NCI-H1092 treated with DMSO at 0.1 percent for 48 hours (cell line): ENCODE measurements around the gene CFAP53.
"Not testable (repeated sequence)": the region's sequence is repeated elsewhere in the genome, so short reads cannot be mapped to it uniquely, and the experiment has no call there.

Source experiments
- DNase-seq: peaks from one replicate; lab custom pipeline; 2025; lab: John Stamatoyannopoulos, UW

CFAP53 gene

GRCh38 chr18:50266248-50266704 lies at the start of gene CFAP53:
Gene CFAP53 (minus strand): TSS chr18:50266495. CDS start chr18:50266404, 91 bp downstream.
- DNase-seq = peak; percentile 94

DNA sequence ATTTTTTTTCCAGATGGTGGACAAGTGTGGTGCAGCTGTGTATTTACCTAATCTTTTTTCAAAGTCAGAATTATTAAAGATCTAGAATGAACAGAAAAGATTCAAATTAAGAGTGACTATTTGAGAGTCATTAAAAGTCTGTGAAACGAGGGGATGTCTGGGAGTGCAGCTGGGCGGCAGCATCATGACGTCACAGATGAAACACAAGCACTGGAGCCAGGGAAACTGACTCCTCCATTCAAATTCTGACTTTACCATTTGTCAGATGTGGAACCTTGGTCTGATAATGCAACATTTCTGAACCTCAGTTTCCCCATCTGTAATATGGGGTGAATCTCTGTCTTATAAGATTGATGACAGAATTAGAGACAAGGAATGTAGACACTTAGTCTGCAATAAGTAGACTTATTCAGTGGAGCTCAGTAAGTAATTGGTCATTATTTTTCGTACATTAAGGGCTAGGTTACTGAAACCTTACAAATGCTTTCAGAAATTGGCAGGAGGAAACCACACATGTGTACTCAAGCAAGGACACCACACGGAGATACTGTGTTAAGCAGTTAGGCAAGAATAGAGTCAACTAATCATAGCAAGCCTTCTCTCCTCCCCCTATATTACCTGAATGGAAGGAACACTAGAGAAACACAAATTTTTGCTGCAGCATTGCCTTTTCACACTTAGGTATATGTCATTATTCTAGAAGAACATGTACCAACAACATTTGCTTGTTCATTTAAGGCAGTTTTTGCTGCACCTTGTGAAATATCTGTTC lies 49.0 kb upstream of the CFAP53 start:
- DNase-seq = no peak

GRCh38 chr18:50313873-50314460 lies 47.7 kb upstream of the CFAP53 start:
- DNase-seq = no peak

GRCh38 chr18:50313031-50313607 lies 46.8 kb upstream of the CFAP53 start:
- DNase-seq = no peak

GRCh38 chr18:50312296-50313030 lies 46.2 kb upstream of the CFAP53 start:
- DNase-seq = no peak

- DNase-seq = no peak
Observed at GRCh38 chr18:50311650-50312049, 45.4 kb upstream of the CFAP53 start.

DNA sequence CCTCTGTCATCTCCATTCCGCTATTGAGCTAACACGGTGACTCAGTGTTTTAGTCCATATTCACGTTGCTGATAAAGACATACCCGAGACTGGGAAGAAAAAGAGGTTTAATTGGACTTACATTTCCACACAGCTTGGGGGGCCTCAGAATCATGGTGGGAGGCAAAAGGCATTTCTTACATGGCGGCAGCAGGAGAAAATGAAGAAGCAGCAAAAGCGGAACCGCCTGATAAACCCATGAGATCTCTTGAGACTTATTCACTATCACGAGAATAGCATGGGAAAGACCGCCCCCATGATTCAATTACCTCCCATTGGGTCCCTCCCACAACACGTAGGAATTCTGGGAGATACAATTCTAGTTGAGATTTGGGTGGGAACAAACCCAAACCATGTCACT lies 43.8 kb upstream of the CFAP53 start:
- DNase-seq = no peak

DNA sequence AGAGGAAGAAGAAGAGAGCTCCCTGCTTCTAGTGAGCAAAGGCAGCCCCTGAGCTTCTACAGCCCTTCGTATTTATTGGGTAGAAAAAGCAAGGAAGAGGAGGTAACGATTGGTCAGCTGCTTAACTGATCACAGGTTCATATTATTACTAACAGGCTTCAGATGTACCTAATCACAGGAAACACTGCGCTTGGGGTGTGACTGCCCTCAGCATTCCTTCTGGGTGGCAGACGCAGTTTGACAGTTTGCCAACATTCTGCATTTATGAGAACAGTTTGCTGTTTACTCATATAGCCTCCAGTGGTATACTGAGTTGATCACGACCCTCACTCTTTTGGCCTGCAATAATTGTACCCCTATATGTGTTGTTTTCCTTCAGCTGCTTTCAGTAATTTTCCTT lies 42.6 kb upstream of the CFAP53 start:
- DNase-seq = not testable (repeated sequence)

GRCh38 chr18:50307738-50308470 lies 41.6 kb upstream of the CFAP53 start:
- DNase-seq = peak; percentile 91

DNA sequence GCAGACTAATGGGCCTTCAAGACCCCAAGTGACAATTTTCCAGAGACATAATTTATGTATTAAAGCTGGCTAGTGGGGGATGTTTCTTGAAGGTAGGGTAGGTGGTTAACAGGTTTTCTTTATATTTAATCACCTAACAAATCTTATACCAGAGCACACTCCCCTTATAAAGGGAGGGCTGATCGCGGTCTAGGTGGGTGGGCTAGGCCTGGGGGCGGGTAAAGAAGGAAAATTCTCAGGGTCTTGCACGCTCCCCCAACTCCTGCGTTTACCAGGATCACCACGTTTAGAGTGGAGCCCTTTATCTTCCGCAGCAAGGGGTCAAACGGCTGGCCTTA lies 41.1 kb upstream of the CFAP53 start:
- DNase-seq = no peak

GRCh38 chr18:50306944-50307343 lies 40.6 kb upstream of the CFAP53 start:
- no peak for DNase-seq

- no peak for DNase-seq
Observed at GRCh38 chr18:50301074-50301473, 34.8 kb upstream of the CFAP53 start.

GRCh38 chr18:50299626-50300388 lies 33.5 kb upstream of the CFAP53 start:
- no peak for DNase-seq

GRCh38 chr18:50298443-50299284 lies 32.4 kb upstream of the CFAP53 start:
- no peak for DNase-seq

DNA sequence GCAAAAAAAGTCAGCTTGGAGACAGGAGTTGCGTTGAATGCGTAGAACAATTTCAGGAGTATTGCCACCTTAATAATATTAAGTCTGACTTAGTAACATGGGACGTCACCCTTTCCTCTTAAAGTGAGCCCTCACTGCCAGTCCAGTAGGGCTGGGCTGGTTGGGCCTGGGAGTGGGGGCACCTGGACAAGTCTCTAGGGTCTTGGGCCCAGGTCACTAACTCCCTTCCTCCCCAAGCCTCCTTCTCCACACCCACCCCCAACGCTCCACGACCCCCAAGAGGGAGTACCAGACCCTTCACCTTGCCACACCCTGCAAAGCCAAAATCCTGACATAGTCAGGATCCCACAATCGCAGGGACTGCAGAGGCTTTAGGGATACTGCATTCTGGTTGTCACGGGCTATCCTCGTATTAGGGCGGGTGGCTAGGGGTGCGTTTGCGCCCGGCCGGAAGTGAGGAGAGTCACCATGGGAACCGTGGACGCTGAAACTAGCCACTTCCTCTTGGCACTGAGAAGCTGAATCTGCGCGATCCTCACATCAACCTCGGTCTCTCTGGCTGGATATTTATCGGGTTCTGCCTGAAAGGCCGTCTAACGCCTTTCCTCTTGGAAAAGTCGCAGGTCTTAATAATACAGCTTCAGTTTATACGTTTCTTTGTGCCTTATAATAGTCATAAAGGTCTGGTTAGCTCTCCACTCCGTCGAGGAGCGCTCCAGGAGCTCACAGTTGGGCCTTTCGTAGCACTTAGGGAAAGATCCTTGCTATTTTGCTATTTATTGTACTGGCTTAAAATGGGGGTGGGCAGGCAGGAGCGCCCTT lies 31.5 kb upstream of the CFAP53 start:
- DNase-seq = peak; percentile 51

GRCh38 chr18:50293039-50293438 lies 26.7 kb upstream of the CFAP53 start:
- DNase-seq = no peak

GRCh38 chr18:50289108-50289443 lies 22.8 kb upstream of the CFAP53 start:
- DNase-seq = no peak

DNA sequence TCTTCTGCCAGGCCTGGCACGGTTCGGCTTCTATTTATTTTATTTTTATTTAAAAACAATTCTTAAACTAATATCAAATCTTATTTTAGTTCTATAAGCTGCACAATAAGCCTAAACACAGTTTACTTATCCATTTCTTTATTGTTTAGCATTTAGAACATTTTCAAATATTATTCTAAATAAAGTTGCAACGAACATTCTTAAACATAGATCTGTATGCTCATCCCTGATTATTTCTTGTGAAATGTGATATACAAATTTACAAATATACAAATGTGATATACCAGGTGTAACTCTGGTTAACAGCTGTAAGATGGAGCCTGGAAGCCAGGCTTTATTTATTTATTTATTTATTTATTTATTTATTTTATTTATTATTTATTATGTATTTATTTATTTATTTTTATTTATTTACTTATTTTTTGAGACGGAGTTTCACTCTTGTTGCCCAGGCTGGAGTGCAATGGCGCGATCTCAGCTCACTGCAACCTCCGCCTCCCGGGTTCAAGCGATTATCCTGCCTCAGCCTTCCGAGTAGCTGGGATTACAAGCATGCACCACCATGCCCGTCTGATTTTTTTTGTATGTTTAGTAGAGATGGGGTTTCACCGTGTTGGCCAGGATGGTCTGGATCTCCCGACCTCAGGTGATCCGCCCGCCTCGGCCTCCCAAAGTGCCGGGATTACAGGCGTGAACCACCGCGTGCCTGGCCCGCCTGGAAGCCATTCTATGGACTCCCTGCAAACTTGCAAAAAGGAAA lies 22.2 kb upstream of the CFAP53 start:
- not testable (repeated sequence) for DNase-seq
